HG02571 (cell line): ENCODE results near the gene HOXB9.

ENCODE experiments used
- ATAC-seq: cut with Tn5 transposase; IDR thresholded peaks from one replicate; pipeline ENCODE4 v1.9.1; 2021; ENCODE audit warnings: mild to moderate bottlenecking, moderate library complexity; ENCODE audit not compliant: unreplicated experiment

The HOXB9 gene

DNA sequence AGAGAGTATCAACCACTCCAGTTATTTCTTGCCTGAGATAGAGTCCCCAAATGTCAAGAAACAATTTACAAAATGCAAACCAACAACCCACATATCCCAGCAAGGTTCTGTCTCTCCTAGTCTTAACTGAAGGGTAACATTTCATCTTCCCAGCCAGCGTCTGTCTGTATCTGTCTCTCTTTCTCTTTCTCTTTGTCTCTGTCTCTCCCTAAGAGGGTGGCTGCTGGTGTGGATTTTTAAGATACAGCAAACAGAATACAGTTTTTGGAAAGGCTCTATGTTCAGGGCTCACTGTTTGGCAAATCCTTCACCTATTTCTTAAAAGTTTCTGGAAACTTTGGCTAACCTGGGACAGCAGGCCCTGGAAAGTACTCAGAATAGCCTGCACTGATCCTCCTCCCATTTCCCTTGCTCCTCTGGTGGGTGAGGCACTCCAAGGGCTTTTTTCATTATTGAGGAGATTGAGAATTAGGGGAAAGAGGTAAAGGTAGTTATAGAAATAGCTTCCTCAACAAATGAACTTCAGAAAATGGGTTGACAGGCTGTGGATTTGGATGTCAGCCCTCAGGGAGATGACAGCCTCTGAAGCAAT lies 54.2 kb downstream of the HOXB9 start:
- ATAC-seq = no peak
